Suprapubic skin (tissue), 3 donors: ENCODE measurements around the gene SLC35G2.

Experiments
- CTCF ChIP-seq, 2 donors: fragments of 200-600 bp in 1 of 2; fragments of 450-650 bp in 1 of 2; sonication (generic) in 1 of 2; IDR thresholded peaks; one replicate each; pipeline ENCODE4 v1.5.1; 2016 to 2019; ENCODE audit warnings: antibody characterized with exemption in 2 of 2, mild to moderate bottlenecking in 1 of 2, moderate library complexity in 1 of 2
- POLR2A ChIP-seq, 2 donors: fragments of 450-650 bp; IDR thresholded peaks; one replicate each; pipeline ENCODE4 v1.6.1; 2017; ENCODE audit warnings: antibody characterized with exemption in 2 of 2, mild to moderate bottlenecking in 2 of 2, moderate library complexity in 2 of 2

GRCh38 chr3:136817448-136817847, 1.5 kb upstream of the SLC35G2 start:
- no peak for TF ChIP-seq CTCF (IDR thresholded peaks at IDR 0.05)
- TF ChIP-seq POLR2A (IDR thresholded peaks at IDR 0.05) = no peak
